IPS-NIHi11 (cell line): ENCODE measurements around the gene TSPY1.
"Not testable (repeated sequence)": the region's sequence is repeated elsewhere in the genome, so short reads cannot be mapped to it uniquely, and the experiment has no call there.

ENCODE experiments used
- DNase-seq: peaks from one replicate; pipeline ENCODE4 v3.0.0; 2012; ENCODE audit warnings: mixed read lengths, low spot score

The TSPY1 gene, protein sequence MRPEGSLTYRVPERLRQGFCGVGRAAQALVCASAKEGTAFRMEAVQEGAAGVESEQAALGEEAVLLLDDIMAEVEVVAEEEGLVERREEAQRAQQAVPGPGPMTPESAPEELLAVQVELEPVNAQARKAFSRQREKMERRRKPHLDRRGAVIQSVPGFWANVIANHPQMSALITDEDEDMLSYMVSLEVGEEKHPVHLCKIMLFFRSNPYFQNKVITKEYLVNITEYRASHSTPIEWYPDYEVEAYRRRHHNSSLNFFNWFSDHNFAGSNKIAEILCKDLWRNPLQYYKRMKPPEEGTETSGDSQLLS

DNA sequence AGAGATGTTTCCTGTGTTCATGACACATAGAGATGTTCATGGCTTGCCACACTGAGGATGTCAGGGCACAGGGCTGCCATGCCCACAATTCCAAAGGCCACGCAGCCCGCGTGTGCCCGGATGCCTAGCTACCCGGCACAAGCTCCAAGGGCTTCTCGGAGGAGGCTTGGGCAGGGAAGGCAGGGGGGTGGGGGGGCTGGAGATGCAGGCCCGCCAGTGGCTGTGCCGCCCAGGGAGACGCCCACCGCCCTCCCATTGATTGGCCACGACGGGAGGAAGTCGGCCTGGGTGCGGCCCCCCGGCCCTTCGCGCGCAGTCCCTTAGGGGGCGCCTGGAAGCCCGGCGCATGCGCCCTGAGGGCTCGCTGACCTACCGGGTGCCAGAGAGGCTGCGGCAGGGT lies at the start of gene TSPY1:
TSS of gene TSPY1 (plus strand) at position 301 of the 400 bp plus-strand sequence. CDS start at position 347, 46 bp downstream.
- not testable (repeated sequence) for DNase-seq

DNA sequence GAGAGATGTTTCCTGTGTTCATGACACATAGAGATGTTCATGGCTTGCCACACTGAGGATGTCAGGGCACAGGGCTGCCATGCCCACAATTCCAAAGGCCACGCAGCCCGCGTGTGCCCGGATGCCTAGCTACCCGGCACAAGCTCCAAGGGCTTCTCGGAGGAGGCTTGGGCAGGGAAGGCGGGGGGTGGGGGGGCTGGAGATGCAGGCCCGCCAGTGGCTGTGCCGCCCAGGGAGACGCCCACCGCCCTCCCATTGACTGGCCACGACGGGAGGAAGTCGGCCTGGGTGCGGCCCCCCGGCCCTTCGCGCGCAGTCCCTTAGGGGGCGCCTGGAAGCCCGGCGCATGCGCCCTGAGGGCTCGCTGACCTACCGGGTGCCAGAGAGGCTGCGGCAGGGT lies 20.2 kb downstream of the TSPY1 start, which contains the start of gene TSPY9:
TSS of gene TSPY9 (plus strand) at position 301 of the 400 bp plus-strand sequence. CDS start at position 347, 46 bp downstream.
- DNase-seq = not testable (repeated sequence)

DNA sequence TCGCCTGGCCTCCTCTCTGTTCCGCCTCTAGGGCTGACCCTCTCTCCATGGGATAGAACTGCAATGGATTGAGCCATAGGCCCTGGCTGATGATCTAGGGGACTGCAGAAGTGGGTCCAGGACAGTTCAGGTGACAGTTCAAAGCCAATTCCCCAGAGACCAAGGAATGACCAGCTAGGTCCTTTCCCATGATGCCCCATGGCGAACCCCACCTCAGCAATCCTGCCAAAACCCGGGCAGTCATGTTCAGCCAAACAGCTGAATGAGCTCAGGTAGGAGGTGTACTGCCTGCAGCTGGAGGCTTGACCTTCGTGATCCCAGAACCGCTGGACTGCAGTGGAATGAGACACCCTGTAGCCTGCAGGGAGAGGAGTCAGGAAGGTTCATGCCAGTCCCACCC lies 37.6 kb downstream of the TSPY1 start:
- not testable (repeated sequence) for DNase-seq

DNA sequence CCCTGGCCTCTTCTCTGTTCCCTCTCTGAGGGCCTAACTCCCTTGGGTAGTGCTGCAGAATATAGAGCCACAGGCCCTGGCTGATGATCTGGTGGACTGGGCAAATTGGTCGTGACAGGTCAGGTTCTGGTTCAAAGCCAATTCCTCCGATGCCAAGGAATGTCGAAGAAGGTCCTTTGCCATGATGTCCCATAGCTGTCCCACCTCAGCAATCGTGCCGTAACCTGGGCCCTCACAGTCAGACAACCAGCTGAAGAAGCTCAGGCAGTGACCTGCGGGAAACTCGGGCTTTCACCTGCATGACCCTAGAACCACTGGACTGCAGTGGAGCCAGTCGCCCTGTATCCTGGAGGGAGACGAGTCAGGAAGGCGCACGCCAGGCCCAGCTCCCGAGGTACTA lies 49.5 kb downstream of the TSPY1 start:
- not testable (repeated sequence) for DNase-seq
